Measurements from ENCODE around the gene MGAT3.
A peak's percentile ranks its signal among the peaks of the same experiment; 100 is the strongest.

The MGAT3 gene

GRCh38 chr22:39448205-39449054 is 8.4 kb upstream of the MGAT3 start:
- peaks cover 18% of the 10 kb centered on the region for H3K4me1 ChIP-seq (ENCODE audit: control insufficient read depth, insufficient read depth, low read length)
- 86 to 89% methylated on average over 19 of the region's 19 CpGs for WGBS, 2 experiments
- no peaks in the 10 kb centered on the region for H3K36me3 ChIP-seq (ENCODE audit: control insufficient read depth, insufficient read depth, low read length)
- no peaks in the 10 kb centered on the region for H3K9me3 ChIP-seq (ENCODE audit: control insufficient read depth, low read length)
- no peaks in the 10 kb centered on the region for H3K27me3 ChIP-seq (ENCODE audit: control insufficient read depth, insufficient read depth, low read length, poor library complexity, severe bottlenecking)
- no peak overlapping the region for H3K4me3 ChIP-seq (ENCODE audit: insufficient read depth, low read depth, low read length)
- H3K27ac ChIP-seq (ENCODE audit: insufficient read depth, low read depth, low read length, poor library complexity, severe bottlenecking) = no peak overlapping the region

GRCh38 chr22:39449708-39450107 is 7.1 kb upstream of the MGAT3 start:
- WGBS, 2 experiments = 90 to 95% methylated on average over 6 of the region's 6 CpGs
- Histone ChIP-seq H3K4me3 (ENCODE audit: insufficient read depth, low read depth, low read length) (no peak overlapping the region), H3K4me1 (ENCODE audit: control insufficient read depth, insufficient read depth, low read length) (peaks cover 31% of the 10 kb centered on the region), H3K9me3 (ENCODE audit: control insufficient read depth, low read length) (no peaks in the 10 kb centered on the region), H3K27me3 (ENCODE audit: control insufficient read depth, insufficient read depth, low read length, poor library complexity, severe bottlenecking) (no peaks in the 10 kb centered on the region), H3K36me3 (ENCODE audit: control insufficient read depth, insufficient read depth, low read length) (no peaks in the 10 kb centered on the region), H3K27ac (ENCODE audit: insufficient read depth, low read depth, low read length, poor library complexity, severe bottlenecking) (no peak overlapping the region)

GRCh38 chr22:39450258-39450955 is 6.4 kb upstream of the MGAT3 start:
- no peaks in the 10 kb centered on the region for H3K9me3 ChIP-seq (ENCODE audit: control insufficient read depth, low read length)
- H3K4me1 ChIP-seq (ENCODE audit: control insufficient read depth, insufficient read depth, low read length) = peaks cover 35% of the 10 kb centered on the region
- H3K36me3 ChIP-seq (ENCODE audit: control insufficient read depth, insufficient read depth, low read length) = no peaks in the 10 kb centered on the region
- WGBS, 2 experiments = 92 to 93% methylated on average over 12 to 13 of the region's 13 CpGs
- H3K4me3 ChIP-seq (ENCODE audit: insufficient read depth, low read depth, low read length) = no peak overlapping the region
- no peaks in the 10 kb centered on the region for H3K27me3 ChIP-seq (ENCODE audit: control insufficient read depth, insufficient read depth, low read length, poor library complexity, severe bottlenecking)
- no peak overlapping the region for H3K27ac ChIP-seq (ENCODE audit: insufficient read depth, low read depth, low read length, poor library complexity, severe bottlenecking)

GRCh38 chr22:39452740-39453040 is 4.1 kb upstream of the MGAT3 start:
- Histone ChIP-seq H3K4me3 (ENCODE audit: insufficient read depth, low read depth, low read length) (no peak overlapping the region), H3K36me3 (ENCODE audit: control insufficient read depth, insufficient read depth, low read length) (no peaks in the 10 kb centered on the region), H3K27ac (ENCODE audit: insufficient read depth, low read depth, low read length, poor library complexity, severe bottlenecking) (no peak overlapping the region), H3K27me3 (ENCODE audit: control insufficient read depth, insufficient read depth, low read length, poor library complexity, severe bottlenecking) (peaks cover 12% of the 10 kb centered on the region), H3K4me1 (ENCODE audit: control insufficient read depth, insufficient read depth, low read length) (peaks cover 30% of the 10 kb centered on the region), H3K9me3 (ENCODE audit: control insufficient read depth, low read length) (no peaks in the 10 kb centered on the region)
- WGBS, 2 experiments = 92 to 93% methylated on average over 6 of the region's 6 CpGs

GRCh38 chr22:39453765-39454378 is 2.9 kb upstream of the MGAT3 start:
- peaks cover 40% of the 10 kb centered on the region for H3K4me1 ChIP-seq (ENCODE audit: control insufficient read depth, insufficient read depth, low read length)
- H3K27ac ChIP-seq (ENCODE audit: insufficient read depth, low read depth, low read length, poor library complexity, severe bottlenecking) = no peak overlapping the region
- WGBS, 2 experiments = 52 to 55% methylated on average over 9 of the region's 9 CpGs
- peaks cover 21% of the 10 kb centered on the region for H3K27me3 ChIP-seq (ENCODE audit: control insufficient read depth, insufficient read depth, low read length, poor library complexity, severe bottlenecking)
- H3K36me3 ChIP-seq (ENCODE audit: control insufficient read depth, insufficient read depth, low read length) = no peaks in the 10 kb centered on the region
- H3K9me3 ChIP-seq (ENCODE audit: control insufficient read depth, low read length) = no peaks in the 10 kb centered on the region
- H3K4me3 ChIP-seq (ENCODE audit: insufficient read depth, low read depth, low read length) = no peak overlapping the region

GRCh38 chr22:39454385-39454871 is 2.4 kb upstream of the MGAT3 start:
- no peaks in the 10 kb centered on the region for H3K9me3 ChIP-seq (ENCODE audit: control insufficient read depth, low read length)
- peaks cover 21% of the 10 kb centered on the region for H3K27me3 ChIP-seq (ENCODE audit: control insufficient read depth, insufficient read depth, low read length, poor library complexity, severe bottlenecking)
- 53 to 55% methylated on average over 7 of the region's 7 CpGs for WGBS, 2 experiments
- peaks cover 40% of the 10 kb centered on the region for H3K4me1 ChIP-seq (ENCODE audit: control insufficient read depth, insufficient read depth, low read length)
- H3K27ac ChIP-seq (ENCODE audit: insufficient read depth, low read depth, low read length, poor library complexity, severe bottlenecking) = no peak overlapping the region
- H3K36me3 ChIP-seq (ENCODE audit: control insufficient read depth, insufficient read depth, low read length) = no peaks in the 10 kb centered on the region
- H3K4me3 ChIP-seq (ENCODE audit: insufficient read depth, low read depth, low read length) = no peak overlapping the region

- H3K27ac ChIP-seq (ENCODE audit: insufficient read depth, low read depth, low read length, poor library complexity, severe bottlenecking) = no peak overlapping the region
Observed at GRCh38 chr22:39457198-39457555, 365 bp downstream of the MGAT3 start.

GRCh38 chr22:39457556-39458443 is 988 bp downstream of the MGAT3 start:
- Histone ChIP-seq H3K36me3 (ENCODE audit: control insufficient read depth, insufficient read depth, low read length) (no peaks in the 10 kb centered on the region), H3K9me3 (ENCODE audit: control insufficient read depth, low read length) (no peaks in the 10 kb centered on the region), H3K27me3 (ENCODE audit: control insufficient read depth, insufficient read depth, low read length, poor library complexity, severe bottlenecking) (peaks cover 21% of the 10 kb centered on the region), H3K4me1 (ENCODE audit: control insufficient read depth, insufficient read depth, low read length) (peaks cover 39% of the 10 kb centered on the region), H3K27ac (ENCODE audit: insufficient read depth, low read depth, low read length, poor library complexity, severe bottlenecking) (no peak overlapping the region), H3K4me3 (ENCODE audit: insufficient read depth, low read depth, low read length) (peak overlapping the region; percentile 72)
- 1% methylated on average over 83 of the region's 83 CpGs for WGBS, 2 experiments

More at GRCh38 chr22:39457198-39457555, 365 bp downstream of the MGAT3 start:
- Histone ChIP-seq H3K36me3 (ENCODE audit: control insufficient read depth, insufficient read depth, low read length) (no peaks in the 10 kb centered on the region), H3K9me3 (ENCODE audit: control insufficient read depth, low read length) (no peaks in the 10 kb centered on the region), H3K27me3 (ENCODE audit: control insufficient read depth, insufficient read depth, low read length, poor library complexity, severe bottlenecking) (peaks cover 21% of the 10 kb centered on the region), H3K4me1 (ENCODE audit: control insufficient read depth, insufficient read depth, low read length) (peaks cover 39% of the 10 kb centered on the region), H3K4me3 (ENCODE audit: insufficient read depth, low read depth, low read length) (peak overlapping the region; percentile 72)
- 0 to 1% methylated on average over 63 of the region's 63 CpGs for WGBS, 2 experiments

GRCh38 chr22:39458444-39459083 is 1.8 kb downstream of the MGAT3 start:
- Histone ChIP-seq H3K36me3 (ENCODE audit: control insufficient read depth, insufficient read depth, low read length) (no peaks in the 10 kb centered on the region), H3K9me3 (ENCODE audit: control insufficient read depth, low read length) (no peaks in the 10 kb centered on the region), H3K4me1 (ENCODE audit: control insufficient read depth, insufficient read depth, low read length) (peaks cover 31% of the 10 kb centered on the region), H3K27ac (ENCODE audit: insufficient read depth, low read depth, low read length, poor library complexity, severe bottlenecking) (no peak overlapping the region), H3K4me3 (ENCODE audit: insufficient read depth, low read depth, low read length) (peak overlapping the region; percentile 72), H3K27me3 (ENCODE audit: control insufficient read depth, insufficient read depth, low read length, poor library complexity, severe bottlenecking) (peaks cover 21% of the 10 kb centered on the region)
- WGBS, 2 experiments = 57 to 58% methylated on average over 10 of the region's 10 CpGs
